ENCODE results near the gene MICAL2. TPM values are rescaled to one million over a fixed set of nuclear protein-coding genes. Genes with fewer than 3 reads are reported as not detected.

The MICAL2 gene
- total RNA-seq, 1 donor from 2014 or later = 104 TPM

- TF ChIP-seq, protein P1, sequence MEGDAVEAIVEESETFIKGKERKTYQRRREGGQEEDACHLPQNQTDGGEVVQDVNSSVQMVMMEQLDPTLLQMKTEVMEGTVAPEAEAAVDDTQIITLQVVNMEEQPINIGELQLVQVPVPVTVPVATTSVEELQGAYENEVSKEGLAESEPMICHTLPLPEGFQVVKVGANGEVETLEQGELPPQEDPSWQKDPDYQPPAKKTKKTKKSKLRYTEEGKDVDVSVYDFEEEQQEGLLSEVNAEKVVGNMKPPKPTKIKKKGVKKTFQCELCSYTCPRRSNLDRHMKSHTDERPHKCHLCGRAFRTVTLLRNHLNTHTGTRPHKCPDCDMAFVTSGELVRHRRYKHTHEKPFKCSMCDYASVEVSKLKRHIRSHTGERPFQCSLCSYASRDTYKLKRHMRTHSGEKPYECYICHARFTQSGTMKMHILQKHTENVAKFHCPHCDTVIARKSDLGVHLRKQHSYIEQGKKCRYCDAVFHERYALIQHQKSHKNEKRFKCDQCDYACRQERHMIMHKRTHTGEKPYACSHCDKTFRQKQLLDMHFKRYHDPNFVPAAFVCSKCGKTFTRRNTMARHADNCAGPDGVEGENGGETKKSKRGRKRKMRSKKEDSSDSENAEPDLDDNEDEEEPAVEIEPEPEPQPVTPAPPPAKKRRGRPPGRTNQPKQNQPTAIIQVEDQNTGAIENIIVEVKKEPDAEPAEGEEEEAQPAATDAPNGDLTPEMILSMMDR (conservative IDR thresholded peaks at IDR 0.05; ENCODE audit: low read depth, low read length) = no peak
These were observed 49.8 kb downstream of the MICAL2 start for GRCh38 chr11:12160231-12160630.

DNA sequence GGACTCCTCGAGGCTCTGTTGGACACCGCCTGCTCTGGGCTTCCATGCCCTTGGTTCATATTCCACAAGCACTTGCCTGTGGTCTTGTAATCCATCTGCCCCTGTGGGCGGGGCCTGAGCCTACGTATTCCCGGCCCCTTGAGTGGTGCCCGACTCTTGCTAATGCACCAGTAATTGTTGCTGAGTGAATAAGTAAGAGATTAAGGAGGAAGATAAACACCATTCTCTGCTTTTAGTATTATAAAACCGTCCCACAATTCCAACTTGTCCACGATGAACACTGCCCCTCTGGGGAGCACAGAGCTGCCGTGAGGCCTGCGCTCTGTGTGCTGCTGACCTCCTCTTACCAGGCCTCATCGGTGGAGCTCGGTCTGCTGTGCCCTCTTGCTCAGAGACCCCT is 50.3 kb downstream of the MICAL2 start:
- DNase-seq (ENCODE audit: low read depth) = no peak
- TF ChIP-seq, protein P1 (conservative IDR thresholded peaks at IDR 0.05; ENCODE audit: low read depth, low read length) = no peak

More at GRCh38 chr11:12160231-12160630, 49.8 kb downstream of the MICAL2 start:
- DNase-seq (ENCODE audit: low read depth) = no peak
- no peak overlapping the region for H3K4me3 ChIP-seq (ENCODE audit: low read depth, low read length)

GRCh38 chr11:12161137-12161536 is 50.7 kb downstream of the MICAL2 start:
- TF ChIP-seq, protein P1 (conservative IDR thresholded peaks at IDR 0.05; ENCODE audit: low read depth, low read length) = no peak
- DNase-seq (ENCODE audit: low read depth) = no peak
- no peak overlapping the region for H3K4me3 ChIP-seq (ENCODE audit: low read depth, low read length)

More for the DNA sequence above, 50.3 kb downstream of the MICAL2 start:
- no peak overlapping the region for H3K4me3 ChIP-seq (ENCODE audit: low read depth, low read length)

DNA sequence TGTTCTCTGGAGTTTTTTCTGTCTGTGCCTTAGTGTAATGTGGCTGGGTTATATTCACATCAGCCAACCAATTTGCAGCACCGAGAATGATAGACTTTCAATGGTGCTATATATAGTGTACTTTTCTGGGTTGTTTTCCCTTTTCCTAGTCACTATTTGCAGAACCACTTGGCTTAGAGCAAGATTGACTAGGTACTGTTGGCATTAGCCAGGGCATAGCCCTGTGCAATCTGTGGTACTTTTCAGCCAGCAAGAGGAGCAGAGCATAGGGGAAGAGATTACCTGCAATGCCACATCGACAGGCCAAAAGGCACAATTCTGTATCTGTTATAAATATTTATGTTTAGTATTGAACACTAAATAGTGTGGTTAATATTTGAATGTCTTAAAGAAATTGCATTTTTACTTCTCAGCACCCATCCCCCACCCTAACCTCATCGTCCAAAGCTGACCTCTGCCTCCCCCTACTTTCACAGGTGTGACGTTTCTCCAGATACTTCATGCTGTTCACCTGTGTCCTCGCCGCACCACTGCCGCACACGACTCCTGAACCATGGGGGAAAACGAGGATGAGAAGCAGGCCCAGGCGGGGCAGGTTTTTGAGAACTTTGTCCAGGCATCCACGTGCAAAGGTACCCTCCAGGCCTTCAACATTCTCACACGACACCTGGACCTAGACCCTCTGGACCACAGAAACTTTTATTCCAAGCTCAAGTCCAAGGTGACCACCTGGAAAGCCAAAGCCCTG is 51.4 kb downstream of the MICAL2 start:
- no peak for DNase-seq (ENCODE audit: low read depth)
- TF ChIP-seq, protein P1 (conservative IDR thresholded peaks at IDR 0.05; ENCODE audit: low read depth, low read length) = no peak
- no peak overlapping the region for H3K4me3 ChIP-seq (ENCODE audit: low read depth, low read length)

- TF ChIP-seq, protein P1 (conservative IDR thresholded peaks at IDR 0.05; ENCODE audit: low read depth, low read length) = no peak
- H3K4me3 ChIP-seq (ENCODE audit: low read depth, low read length) = no peak overlapping the region
- DNase-seq (ENCODE audit: low read depth) = no peak
These were observed 52.3 kb downstream of the MICAL2 start for GRCh38 chr11:12162652-12163051.

DNA sequence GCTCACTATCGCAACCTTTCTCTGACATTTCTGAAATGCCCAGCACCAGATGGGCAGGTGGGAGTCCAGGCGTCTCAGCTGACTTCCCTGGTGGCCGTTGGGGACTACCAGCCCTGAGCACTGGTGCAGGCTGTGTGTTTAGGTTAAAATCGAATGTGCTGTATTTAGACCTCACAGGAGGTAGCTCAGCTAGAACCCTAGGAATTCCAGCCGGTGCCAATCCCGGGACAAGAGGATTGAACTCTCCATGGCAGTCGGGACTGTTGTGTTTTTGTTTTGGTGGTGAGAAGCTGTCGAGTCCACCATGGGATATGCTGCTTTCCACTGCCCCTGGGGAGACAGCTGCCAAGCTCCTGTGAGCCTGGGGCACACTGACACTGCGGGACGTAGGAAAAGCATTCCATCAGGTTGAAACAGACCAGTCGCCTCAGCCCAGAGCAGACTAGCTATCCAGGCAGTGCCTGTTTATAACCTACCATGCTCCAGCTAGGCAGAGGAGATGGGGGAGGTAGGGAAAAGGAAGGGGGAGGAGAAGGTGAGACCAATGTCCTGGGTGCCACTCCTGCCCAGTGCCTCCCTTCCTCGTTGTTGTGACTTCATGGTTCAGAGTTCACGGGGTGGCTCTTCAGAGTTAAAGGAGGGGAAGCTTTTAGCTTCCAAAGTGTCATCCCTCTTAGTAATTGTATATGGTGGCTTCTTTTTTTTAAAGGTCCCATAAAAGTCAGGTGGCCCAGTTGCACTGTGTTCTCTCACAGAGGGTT is 53.0 kb downstream of the MICAL2 start:
- no peak for DNase-seq (ENCODE audit: low read depth)
- TF ChIP-seq, protein P1 (conservative IDR thresholded peaks at IDR 0.05; ENCODE audit: low read depth, low read length) = no peak
- no peak overlapping the region for H3K4me3 ChIP-seq (ENCODE audit: low read depth, low read length)
